Suprapubic skin (tissue), 4 donors: ENCODE measurements around the gene AMOTL1. TPM values are rescaled to one million over a fixed set of nuclear protein-coding genes. Genes with fewer than 3 reads are reported as not detected.

Experiments
- DNase-seq, 2 donors: peaks; one replicate each; pipeline ENCODE4 v3.0.0-alpha.2; 2019; ENCODE audit warnings: low spot score in 2 of 2
- H3K27ac ChIP-seq: fragments of 200-600 bp; sonication (generic); one replicate; pipeline ENCODE4 v1.5.1; 2019
- H3K27me3 ChIP-seq: fragments of 200-600 bp; sonication (generic); one replicate; pipeline ENCODE4 v1.5.1; 2019
- H3K36me3 ChIP-seq: fragments of 200-600 bp; sonication (generic); one replicate; pipeline ENCODE4 v1.5.1; 2019
- H3K4me1 ChIP-seq: fragments of 200-600 bp; sonication (generic); one replicate; pipeline ENCODE4 v1.5.1; 2019
- H3K4me3 ChIP-seq: fragments of 200-600 bp; sonication (generic); one replicate; pipeline ENCODE4 v1.5.1; 2019; ENCODE audit warnings: mild to moderate bottlenecking
- H3K9me3 ChIP-seq: fragments of 200-600 bp; sonication (generic); one replicate; pipeline ENCODE4 v1.5.1; 2019
- CTCF ChIP-seq, 2 donors: fragments of 200-600 bp in 1 of 2; fragments of 450-650 bp in 1 of 2; sonication (generic) in 1 of 2; IDR thresholded peaks; one replicate each; pipeline ENCODE4 v1.5.1; 2016 to 2019; ENCODE audit warnings: antibody characterized with exemption in 2 of 2, mild to moderate bottlenecking in 1 of 2, moderate library complexity in 1 of 2
- EP300 ChIP-seq: sonication (generic); formaldehyde crosslinking; IDR thresholded peaks from one replicate; pipeline ENCODE4 v1.6.1; 2017; ENCODE audit warnings: antibody characterized with exemption
- POLR2A ChIP-seq, 2 donors: fragments of 450-650 bp; IDR thresholded peaks; one replicate each; pipeline ENCODE4 v1.6.1; 2017; ENCODE audit warnings: antibody characterized with exemption in 2 of 2, mild to moderate bottlenecking in 2 of 2, moderate library complexity in 2 of 2
- POLR2AphosphoS5 ChIP-seq, 3 donors: sonication (generic); formaldehyde crosslinking; IDR thresholded peaks; one replicate each; pipeline ENCODE4 v1.6.1; 2017; ENCODE audit warnings: antibody characterized with exemption in 3 of 3
- WGBS: methylation state at CpG from one replicate; pipeline ENCODE4 v1.1.5; 2018; 5-methylcytosine and 5-hydroxymethylcytosine counted together
- total RNA-seq, 4 donors: library from RNA; depleted of rRNA; stranded (reverse); fragments of >200 nt; gene quantifications; one replicate each; pipeline ENCODE4 v1.1.0, GENCODE V29; 2016

AMOTL1 gene
- total RNA-seq, 4 donors from 2014 or later: 69.7 to 86.9 (median 79.4) TPM

- no peak for DNase-seq
- WGBS: 30% methylated on average over 2 of the region's 2 CpGs
- no peaks in the 10 kb centered on the region for H3K27me3 ChIP-seq
- H3K4me1 ChIP-seq: peaks cover 9% of the 10 kb centered on the region
- H3K27ac ChIP-seq: no peak overlapping the region
- H3K36me3 ChIP-seq: peaks cover 31% of the 10 kb centered on the region
- no peak overlapping the region for H3K4me3 ChIP-seq
- H3K9me3 ChIP-seq: no peaks in the 10 kb centered on the region
- no peak for TF ChIP-seq EP300
- TF ChIP-seq POLR2AphosphoS5 (IDR thresholded peaks at IDR 0.05): no peak
Observed at GRCh38 chr11:94823102-94823732, 55.1 kb downstream of the AMOTL1 start.

GRCh38 chr11:94825031-94825430 lies 56.9 kb downstream of the AMOTL1 start:
- 84% methylated on average over 4 of the region's 4 CpGs for WGBS
- TF ChIP-seq POLR2AphosphoS5 (IDR thresholded peaks at IDR 0.05) (no peak), CTCF (IDR thresholded peaks at IDR 0.05) (no peak), POLR2A (IDR thresholded peaks at IDR 0.05) (no peak), EP300 (no peak)

GRCh38 chr11:94825481-94825880 lies 57.3 kb downstream of the AMOTL1 start:
- Histone ChIP-seq H3K27ac (no peak overlapping the region), H3K4me3 (no peak overlapping the region)
- WGBS: 73% methylated on average over 1 of the region's 1 CpG

More at GRCh38 chr11:94825031-94825430, 56.9 kb downstream of the AMOTL1 start:
- Histone ChIP-seq H3K27me3 (no peaks in the 10 kb centered on the region), H3K27ac (no peak overlapping the region), H3K9me3 (no peaks in the 10 kb centered on the region), H3K4me3 (no peak overlapping the region), H3K36me3 (peaks cover 38% of the 10 kb centered on the region), H3K4me1 (peaks cover 9% of the 10 kb centered on the region)
- DNase-seq: no peak

GRCh38 chr11:94826415-94826814 lies 58.3 kb downstream of the AMOTL1 start:
- Histone ChIP-seq H3K27ac (no peak overlapping the region), H3K9me3 (no peaks in the 10 kb centered on the region), H3K27me3 (no peaks in the 10 kb centered on the region), H3K36me3 (peaks cover 52% of the 10 kb centered on the region), H3K4me1 (peaks cover 7% of the 10 kb centered on the region), H3K4me3 (no peak overlapping the region)
- WGBS: 90% methylated on average over 7 of the region's 7 CpGs
- no peak for DNase-seq
- TF ChIP-seq POLR2AphosphoS5 (IDR thresholded peaks at IDR 0.05) (no peak), CTCF (IDR thresholded peaks at IDR 0.05) (no peak), EP300 (no peak), POLR2A (IDR thresholded peaks at IDR 0.05) (no peak)

More at GRCh38 chr11:94825481-94825880, 57.3 kb downstream of the AMOTL1 start:
- DNase-seq: no peak
- Histone ChIP-seq H3K27me3 (no peaks in the 10 kb centered on the region), H3K36me3 (peaks cover 42% of the 10 kb centered on the region), H3K4me1 (peaks cover 9% of the 10 kb centered on the region), H3K9me3 (no peaks in the 10 kb centered on the region)
- TF ChIP-seq POLR2AphosphoS5 (IDR thresholded peaks at IDR 0.05) (no peak), EP300 (no peak), CTCF (IDR thresholded peaks at IDR 0.05) (no peak)

GRCh38 chr11:94828088-94828487 lies 59.9 kb downstream of the AMOTL1 start:
- Histone ChIP-seq H3K27ac (no peak overlapping the region), H3K4me1 (peaks cover 3% of the 10 kb centered on the region), H3K27me3 (no peaks in the 10 kb centered on the region)

More at GRCh38 chr11:94828088-94828487, 59.9 kb downstream of the AMOTL1 start:
- TF ChIP-seq POLR2A (IDR thresholded peaks at IDR 0.05) (no peak), CTCF (IDR thresholded peaks at IDR 0.05) (no peak), EP300 (no peak), POLR2AphosphoS5 (IDR thresholded peaks at IDR 0.05) (no peak)
- no peak overlapping the region for H3K4me3 ChIP-seq
- H3K9me3 ChIP-seq: no peaks in the 10 kb centered on the region
- H3K36me3 ChIP-seq: peaks cover 64% of the 10 kb centered on the region
- DNase-seq: no peak
